C1 segment of cervical spinal cord (tissue), 14 donors: ENCODE measurements around the gene PMAIP1.
"Not testable (repeated sequence)": the region's sequence is repeated elsewhere in the genome, so short reads cannot be mapped to it uniquely, and the experiment has no call there.

Experiments used
- DNase-seq, 14 donors: peaks; one replicate each; lab custom pipeline; 2025; lab: John Stamatoyannopoulos, UW

The PMAIP1 gene

DNA sequence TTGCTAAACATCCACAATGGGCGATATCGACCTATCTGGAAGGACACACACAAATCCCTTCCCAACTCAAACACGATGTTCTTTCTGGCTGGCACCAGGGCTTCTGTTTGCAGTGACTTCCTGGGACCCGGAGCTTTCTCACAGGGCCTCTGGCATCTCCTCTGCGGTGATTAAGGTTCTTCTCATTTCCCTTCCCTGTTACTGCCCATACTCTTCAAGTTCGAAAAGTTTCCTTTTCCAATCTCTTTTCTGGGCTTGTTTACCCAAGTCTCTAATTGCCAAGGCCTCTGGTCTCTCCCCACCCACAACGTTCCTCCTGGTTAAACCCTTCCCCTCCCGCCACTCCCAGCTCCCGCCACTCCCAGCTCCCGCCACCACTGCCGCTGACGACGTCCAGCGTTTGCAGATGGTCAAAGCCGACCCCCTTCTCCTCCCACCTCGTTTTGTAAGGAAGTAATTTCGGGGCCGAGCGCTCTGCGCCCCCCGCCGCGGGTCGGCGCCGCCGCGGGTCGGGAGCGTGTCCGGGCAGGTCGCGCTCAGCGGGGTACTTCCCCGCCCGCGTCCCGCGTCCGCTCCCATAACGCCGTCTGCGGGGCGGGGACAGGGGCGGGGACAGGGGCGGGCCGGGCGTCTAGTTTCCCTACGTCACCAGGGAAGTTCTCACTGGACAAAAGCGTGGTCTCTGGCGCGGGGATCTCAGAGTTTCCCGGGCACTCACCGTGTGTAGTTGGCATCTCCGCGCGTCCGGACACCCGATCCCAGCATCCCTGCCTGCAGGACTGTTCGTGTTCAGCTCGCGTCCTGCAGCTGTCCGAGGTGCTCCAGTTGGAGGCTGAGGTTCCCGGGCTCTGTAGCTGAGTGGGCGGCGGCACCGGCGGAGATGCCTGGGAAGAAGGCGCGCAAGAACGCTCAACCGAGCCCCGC is at the start of gene PMAIP1:
Gene PMAIP1, plus strand, starts transcription at position 699 of the 924 bp plus-strand sequence. Its CDS starts 182 bp downstream, at position 881.
- DNase-seq: peak in 12 of 14 donors; percentile 6 to 77 (median 52)

DNA sequence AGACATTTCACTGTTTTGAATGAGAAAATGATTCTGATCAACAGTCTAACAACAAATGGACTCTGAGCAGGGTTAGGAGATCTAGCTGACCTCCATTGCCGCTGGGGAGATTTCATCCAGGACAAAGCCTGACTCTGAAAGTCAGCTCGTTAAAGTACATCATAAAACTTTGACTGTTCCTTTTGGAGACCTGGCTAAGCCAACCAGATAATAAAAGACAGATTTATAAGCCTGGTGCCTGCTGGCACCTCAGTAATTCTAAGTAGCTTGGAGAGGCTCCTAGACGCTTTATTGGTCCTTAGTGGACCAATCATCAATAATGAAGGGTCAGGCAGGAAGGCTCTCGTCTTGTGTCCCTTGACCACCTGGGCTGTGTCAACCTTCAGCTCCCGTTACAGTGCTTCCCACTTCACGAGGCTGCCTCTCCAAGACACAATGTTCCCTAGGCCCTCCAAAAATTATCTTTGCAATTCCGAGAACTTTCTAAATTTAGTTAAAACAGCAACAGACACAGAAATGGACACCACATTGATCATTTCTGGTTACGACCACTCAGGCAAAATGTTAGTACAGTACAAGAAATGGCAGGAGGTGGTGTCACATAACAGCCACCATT is 47.9 kb upstream of the PMAIP1 start:
- no peak for DNase-seq

DNA sequence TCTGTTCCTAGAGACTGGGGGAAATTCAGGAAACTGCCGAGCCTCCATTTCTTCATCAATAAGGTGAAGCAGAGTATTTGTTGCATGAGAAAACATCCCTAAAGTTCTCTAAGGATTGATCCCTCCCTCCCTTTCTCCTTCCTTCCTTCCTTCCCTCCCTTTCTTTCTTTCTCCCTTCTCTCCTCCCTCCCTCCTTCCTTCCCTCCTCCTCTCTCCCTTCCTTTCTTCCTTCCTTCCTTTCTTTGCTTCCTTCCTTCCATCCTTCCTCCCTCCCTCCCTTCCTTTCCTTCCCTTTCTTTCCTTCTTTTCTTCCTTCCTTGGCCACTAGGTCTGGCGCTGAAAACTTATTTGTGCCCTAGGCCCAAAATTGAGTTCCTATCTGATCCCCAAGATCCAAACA is 47.2 kb upstream of the PMAIP1 start:
- no peak for DNase-seq

DNA sequence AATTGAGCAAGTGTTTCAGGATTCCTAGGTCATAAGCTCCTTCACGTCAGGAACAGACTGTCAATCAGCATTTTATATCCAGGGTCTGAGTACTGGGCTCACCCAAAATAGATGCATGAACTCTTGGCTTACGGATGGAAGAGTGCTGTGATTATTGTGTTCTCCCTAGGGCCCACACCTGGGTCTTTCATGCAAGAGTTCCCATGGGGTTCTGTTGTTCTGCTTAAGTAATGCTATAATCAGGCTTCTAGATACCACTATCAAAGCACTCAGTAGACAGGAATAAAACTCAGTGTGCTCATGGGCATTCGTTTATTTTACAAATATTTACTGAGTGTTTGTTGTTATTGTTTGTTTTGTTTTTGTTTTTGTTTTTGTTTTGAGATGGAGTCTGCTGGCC is 46.4 kb upstream of the PMAIP1 start:
- no peak for DNase-seq

DNA sequence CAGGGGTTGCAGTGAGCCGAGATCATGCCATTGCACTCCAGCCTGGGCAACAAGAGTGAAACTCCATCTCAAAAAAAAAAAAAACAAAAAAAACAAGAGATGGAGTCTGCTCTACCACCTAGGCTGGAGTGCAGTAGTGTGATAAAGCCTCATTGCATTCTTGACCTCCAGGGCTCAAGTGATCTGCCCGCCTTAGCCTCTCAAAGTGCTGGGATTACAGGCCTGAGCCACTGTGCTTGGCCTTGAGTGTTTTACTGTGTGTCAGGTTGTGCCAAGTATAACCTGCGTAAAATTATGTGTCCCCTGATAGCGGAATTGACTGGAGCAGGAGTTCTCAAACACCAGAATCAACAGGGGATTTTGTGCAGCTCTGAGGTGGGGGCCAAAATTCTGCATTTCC is 45.8 kb upstream of the PMAIP1 start:
- DNase-seq: not testable (repeated sequence)

DNA sequence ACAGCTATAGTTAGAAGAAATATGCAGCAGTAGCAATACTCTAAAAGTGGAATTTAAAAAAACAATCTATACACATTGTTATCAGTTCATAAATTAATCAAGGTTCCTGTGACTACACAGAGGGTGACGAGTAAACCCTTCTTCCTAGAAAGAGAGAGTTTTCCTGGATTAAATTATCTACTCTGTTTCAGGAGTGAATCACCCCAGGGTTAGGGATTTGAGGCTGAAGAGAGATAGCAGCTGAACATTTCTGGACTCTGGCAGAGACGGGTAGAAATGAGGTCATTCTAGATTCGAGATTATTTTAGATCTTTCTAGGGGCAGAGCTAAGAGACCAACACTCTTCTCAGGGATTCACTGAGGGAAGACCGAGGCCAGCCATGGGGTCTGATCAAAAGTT is 38.8 kb upstream of the PMAIP1 start:
- no peak for DNase-seq

DNA sequence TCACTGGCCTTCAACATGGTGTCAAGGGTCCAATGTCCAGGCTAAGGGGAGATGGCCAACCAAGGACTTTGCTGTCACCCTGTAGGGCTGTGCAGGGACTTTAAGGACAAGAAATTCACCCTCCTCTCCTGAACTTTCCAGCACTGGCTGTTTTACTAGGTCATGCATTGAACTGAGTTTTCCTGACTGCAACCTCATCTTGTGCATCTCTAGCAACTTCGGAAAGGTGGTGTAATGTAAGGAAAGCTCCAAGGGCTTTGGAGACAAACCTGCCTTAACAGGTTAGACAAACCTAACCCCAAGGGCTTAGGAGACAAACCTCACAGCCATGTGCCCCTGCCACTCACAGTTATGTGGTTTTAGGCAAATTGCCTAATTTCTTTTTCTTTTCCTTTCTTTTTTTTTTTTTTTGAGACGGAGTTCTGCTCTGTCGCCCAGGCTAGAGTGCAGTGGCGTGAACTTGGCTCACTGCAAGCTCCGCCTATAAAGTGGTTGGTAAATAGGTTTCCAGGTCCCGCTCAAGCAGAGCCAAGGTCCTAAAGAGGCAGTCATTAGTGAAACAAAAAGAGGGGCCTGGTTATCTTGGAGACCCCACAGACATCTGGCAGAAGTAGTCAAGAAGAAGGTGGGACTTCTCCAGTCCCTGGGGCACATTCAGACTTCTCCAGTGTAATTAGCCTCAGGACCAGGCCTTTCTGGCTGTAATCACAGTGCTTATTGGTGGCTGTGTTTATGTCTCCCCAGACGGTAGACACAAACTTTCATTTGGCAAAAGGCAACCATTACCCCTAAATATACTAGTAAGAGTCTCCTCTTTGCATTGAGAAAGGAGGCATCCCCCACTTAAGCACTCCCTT is 37.6 kb upstream of the PMAIP1 start:
- DNase-seq: no peak

DNA sequence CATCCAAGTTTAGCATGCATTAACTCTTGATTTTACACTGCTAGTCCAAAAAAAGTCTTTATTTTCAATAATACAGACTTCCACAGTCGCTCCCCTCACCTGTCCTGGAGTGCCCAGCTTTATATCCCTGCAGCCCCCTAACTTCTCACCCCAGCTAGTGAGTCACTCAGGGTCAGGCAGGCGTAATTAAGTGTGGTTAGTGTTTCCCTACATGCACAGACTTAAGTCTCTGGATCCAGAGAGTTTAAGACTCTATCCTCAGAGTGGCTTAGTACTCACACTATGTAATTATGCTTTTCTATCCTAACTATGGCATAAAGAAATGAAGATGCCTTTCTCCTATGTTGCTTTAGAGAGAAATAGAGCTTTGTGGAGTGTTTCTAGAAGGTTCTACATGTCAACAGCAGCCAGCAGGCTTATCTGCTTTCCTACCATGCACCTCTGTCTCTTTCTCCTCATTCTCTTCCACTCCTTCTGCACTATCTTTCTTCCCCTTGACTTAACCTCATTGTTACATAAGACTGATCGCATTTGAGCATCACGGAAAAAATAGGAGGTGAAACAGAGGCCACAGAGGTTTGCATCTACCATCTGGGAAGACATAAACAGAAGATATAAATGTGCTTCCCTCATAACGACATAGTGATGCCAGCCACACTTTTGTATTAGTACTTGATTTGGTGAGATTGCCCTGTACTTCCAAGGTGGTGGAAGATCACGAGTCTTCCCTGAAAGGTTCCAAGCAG is 34.4 kb upstream of the PMAIP1 start:
- no peak for DNase-seq

DNA sequence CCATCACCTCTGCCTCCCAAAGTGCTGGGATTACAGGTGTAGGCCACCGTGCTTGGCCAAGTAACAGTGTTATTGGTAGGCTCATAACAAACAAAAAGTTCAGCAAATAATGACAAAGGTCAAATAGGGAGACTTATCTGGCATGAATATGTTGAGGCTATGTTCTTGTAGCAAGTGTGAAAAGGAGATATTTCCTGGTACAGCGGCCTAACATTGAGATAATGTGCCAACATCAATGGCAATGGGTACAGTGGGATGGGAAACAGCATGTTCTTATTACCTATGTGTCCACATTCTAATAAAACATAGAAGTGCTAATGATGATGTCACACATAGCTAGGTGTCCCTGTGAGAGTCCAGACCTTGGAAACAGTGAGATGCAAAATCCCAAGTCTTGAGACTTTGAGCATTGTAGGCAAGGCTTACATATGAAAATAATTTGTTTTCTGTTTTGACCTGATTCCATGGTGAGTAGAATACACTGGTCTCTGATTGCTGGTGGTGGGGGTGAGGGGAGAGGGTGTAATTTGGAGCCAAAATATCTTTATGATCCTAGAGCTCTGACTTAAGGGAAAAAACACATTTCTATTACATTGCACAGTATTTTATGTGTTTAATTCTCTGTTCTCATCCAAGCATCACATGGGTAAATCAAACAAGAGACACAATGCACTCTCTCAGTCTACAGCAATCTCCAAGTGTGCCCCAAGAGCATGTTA is 33.1 kb upstream of the PMAIP1 start:
- DNase-seq: no peak

DNA sequence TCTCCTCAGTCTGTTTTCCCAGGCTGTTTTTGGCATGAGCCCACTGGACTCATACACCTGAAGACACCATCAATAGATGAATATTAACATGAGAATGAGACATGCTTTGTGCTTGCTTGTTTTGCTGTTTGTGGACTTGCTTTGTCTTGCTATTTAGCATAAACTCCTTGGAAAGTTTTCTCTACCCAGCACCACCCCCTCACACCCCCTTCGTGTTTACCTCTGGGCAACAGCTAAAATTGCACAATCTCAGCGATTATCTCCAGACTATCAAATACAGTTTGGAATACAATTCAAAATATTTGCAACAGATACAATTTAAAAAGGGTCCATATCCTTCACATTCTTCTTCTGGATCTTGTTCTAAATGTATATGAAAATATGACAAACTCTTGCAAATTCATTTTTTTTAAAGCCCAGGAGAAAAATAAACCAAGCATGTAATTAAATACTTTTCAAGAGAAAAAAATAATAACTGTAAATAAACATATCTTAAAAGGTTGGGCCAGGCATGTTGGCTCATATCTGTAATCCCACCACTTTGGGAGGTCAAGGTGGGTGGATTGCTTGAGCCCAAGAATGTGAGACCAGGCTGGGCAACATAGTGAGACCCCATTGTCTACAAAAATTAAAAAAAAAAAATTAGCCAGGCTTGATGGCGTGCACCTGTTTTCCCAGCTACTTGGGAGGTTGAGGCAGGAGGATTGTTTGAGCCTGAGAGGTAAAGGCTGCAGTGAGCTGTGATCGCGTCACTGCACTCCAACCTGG is 32.3 kb upstream of the PMAIP1 start:
- no peak for DNase-seq

DNA sequence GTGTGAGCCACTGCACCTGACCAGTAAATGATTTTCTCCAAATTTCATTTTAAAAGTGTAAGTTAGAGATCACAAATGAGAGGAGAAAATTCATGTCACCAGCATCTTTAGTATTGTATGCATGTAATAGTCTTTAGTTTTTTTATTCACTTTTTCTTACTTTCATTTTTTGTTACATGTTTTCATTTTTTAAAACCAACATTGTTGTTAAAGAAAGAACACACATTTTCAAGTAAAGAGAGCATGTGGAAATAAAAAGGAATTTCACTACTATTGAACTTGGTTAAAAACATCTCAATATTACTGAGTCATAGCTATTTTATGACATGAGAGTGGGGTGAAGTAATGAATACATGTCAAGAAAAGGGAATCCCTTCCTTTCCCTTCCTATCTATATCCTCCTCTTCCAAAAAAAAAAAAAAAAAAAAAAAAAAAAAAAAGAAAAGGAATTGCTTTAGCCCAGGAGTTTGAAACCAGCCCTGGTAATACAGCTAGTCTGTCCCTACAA is 29.1 kb upstream of the PMAIP1 start:
- DNase-seq: no peak

DNA sequence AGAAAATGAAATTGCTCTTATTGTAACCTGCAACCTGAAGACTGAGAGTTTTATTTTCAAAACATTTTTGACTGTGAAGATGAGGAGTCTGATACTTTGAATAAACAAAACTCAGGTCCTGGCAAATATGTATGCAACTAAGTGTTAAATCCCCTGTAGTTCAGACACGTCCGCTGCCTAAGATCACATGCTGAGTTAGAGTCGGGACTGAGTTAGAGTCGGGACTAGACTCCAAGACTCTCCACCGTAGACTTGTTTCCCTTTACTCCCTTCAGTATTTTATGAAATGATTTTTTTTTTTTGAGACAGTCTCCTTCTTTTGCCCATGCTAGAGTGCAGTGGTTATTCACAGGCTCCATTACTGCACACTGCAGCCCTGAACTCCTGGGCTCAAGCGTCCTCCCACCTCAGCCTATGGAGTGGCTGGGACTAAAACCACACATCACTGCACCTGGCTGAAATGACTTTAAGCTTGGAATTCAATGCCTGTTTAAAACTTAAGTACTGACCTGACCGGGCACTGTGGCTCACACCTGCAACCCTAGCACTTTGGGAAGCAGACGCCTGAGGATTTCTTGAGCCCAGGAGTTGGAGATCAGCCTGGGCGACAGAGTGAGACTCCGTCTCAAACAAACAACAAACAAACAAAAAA is 28.0 kb upstream of the PMAIP1 start:
- no peak for DNase-seq

DNA sequence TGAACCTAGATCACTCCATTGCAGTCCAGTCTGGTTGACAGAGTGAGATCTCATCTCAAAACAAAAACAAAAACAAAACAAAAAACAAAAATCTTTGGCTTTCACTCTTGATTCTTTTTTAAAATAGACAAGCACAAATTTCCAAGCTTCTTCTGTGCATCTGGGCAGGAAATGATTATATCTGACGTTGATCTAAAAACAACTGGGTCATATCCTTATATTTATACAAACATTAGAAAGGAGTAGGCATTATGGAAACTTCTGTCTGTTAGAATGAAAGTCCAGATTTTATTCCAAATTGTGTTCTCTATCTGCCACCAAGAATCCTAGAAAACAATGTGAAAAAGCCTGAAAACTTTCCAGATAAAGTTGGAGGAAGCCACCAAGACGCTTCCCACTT is 26.2 kb upstream of the PMAIP1 start:
- DNase-seq: no peak

DNA sequence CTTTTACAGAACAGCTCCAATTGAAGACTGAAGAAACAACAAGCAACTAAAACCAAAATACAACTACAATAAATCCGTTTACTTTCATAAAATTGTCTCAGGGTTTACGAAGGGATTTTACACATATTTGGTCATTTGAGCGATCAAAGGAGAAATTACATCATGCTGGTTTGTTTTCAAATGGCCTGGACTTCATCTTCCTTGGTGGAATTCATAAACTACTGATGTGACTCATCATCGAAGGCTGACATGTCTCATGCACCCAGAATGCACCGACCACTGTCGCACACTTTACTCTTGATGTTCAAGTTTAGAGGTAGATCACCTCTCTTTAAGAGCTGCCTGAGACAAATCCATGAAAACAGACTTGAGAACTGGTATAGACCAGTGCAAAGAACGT is 25.6 kb upstream of the PMAIP1 start:
- no peak for DNase-seq

DNA sequence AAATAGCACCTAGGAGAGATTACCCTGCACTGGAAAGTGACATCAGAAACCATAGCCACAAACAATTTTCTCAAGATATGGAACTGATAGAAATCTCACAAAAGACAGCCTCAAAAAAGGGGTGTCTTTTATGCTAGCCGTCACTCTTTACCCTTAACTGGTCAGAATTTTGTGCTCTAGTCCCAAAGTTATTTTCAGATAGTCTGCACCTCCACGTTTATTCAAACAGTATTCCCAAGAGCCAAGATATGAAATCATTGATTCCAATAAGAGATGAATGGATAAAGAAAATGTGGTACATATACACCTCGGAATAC is 23.5 kb upstream of the PMAIP1 start:
- no peak for DNase-seq

DNA sequence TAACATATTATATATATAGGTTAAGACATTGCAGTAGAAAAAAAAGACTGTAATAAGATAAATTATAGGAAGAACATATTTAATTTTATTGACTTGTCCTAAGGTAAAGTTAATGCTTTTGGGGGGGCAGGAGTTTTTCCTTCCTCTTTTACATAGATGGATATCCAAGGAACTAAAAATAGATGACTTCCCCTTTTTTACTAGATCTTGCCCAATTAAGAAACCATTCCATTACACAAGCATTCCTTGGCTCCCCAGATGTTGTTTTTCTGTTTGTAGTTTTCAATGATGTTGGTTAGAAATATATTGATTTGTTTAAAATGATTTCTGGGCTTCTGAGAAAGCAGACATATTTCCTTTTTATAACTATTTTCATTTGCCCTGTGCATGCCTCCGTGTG is 22.4 kb upstream of the PMAIP1 start:
- no peak for DNase-seq

DNA sequence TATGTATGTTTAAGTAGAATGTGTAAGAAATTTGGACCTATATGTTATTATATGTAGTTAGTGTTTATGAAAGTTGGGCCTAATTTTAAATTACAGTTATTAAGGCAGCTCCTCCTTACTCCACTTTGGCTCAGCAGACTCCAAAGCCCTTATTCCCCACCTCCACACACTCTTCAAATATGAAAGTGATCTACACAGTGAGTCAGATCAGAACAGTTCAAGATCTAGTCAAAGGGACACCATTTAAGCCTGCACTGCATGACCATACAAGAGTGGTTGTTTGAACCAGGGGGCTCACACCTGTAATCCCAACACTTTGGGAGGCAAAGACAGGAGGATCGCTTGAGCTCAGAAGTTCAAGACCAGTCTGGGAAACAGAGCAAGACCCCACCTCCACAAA is 21.2 kb upstream of the PMAIP1 start:
- no peak for DNase-seq

DNA sequence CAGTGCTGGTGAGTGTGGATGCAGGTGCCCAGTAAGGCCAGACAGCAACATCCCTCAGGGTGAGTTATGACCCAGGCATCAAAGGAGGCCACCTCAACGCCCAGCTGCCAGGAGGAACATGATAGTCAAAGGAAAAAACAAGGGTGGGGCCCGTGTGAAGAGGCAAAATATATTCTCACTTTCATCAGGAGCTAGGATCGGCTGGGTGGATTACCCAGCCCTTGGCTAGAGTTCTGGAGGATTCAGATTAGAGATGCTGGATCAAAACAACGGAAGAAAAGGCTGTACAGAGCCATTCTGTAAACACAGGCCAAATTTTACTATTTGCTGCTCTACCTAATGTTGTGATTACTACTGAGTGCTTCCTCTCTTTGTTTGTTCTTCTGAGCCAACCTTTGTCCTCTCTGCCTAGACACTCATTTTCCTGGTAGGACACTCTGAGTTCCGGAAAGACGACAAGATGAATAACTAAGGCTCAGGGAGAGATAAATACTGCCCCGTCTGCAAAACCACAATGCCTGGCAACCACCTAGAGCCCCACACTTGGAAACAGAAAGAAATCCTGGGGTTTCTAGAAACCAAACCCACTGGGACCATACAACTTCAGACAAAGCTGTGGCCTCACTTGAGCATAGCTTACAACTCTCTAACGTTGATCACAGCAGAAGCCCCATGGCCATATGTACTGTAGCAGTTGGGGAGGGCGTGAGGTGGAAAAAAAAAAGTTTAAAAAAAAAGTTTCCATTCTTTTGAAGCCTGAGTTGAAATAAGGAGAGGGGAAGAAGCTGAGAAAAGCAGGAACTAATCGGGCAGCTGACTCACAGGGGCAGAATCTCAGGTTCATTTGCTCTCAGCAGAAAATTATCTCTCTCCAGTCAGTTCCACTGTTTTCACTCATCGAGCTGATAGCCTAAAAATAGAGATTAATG is 17.8 kb upstream of the PMAIP1 start:
- DNase-seq: no peak
